Chondrocyte (in vitro differentiated cells): ENCODE results near the gene SLC35F3. TPM values are rescaled to one million over a fixed set of nuclear protein-coding genes. Genes with fewer than 3 reads are reported as not detected.
"Not testable (repeated sequence)": the region's sequence is repeated elsewhere in the genome, so short reads cannot be mapped to it uniquely, and the experiment has no call there.

Experiments
- DNase-seq: peaks from one replicate; pipeline ENCODE4 v3.0.0; 2021; ENCODE audit warnings: mixed read lengths, low spot score
- H3K27ac Mint-ChIP-seq: one replicate; pipeline ENCODE4 v1.8.0; 2021; ENCODE audit warnings: mild to moderate bottlenecking, moderate library complexity, mixed read lengths; ENCODE audit not compliant: unreplicated experiment
- H3K27me3 Mint-ChIP-seq: 2 replicates; pipeline ENCODE4 v1.8.0; 2021; ENCODE audit warnings: low read depth, mixed read lengths
- H3K36me3 Mint-ChIP-seq: 2 replicates; pipeline ENCODE4 v1.8.0; 2021; ENCODE audit warnings: low read depth, mixed read lengths
- H3K4me1 Mint-ChIP-seq: 2 replicates; pipeline ENCODE4 v1.8.0; 2021; ENCODE audit warnings: low read depth, mild to moderate bottlenecking, mixed read lengths
- H3K4me3 Mint-ChIP-seq: one replicate; pipeline ENCODE4 v1.8.0; 2021; ENCODE audit warnings: mild to moderate bottlenecking, moderate library complexity, mixed read lengths; ENCODE audit not compliant: unreplicated experiment
- H3K9me3 Mint-ChIP-seq: 2 replicates; pipeline ENCODE4 v1.8.0; 2021; ENCODE audit warnings: low read depth, mixed read lengths
- CTCF ChIP-seq: fragments of 200-600 bp; sonication (generic); IDR thresholded peaks from 2 replicates; pipeline ENCODE4 v1.5.0; 2021; ENCODE audit warnings: antibody characterized with exemption, mild to moderate bottlenecking, moderate library complexity
- total RNA-seq: library from RNA; stranded (reverse); gene quantifications from 3 replicates; pipeline ENCODE4 v1.2.1, GENCODE V29; 2021

SLC35F3 gene
- total RNA-seq, 1 donor from 2014 or later = not detected

- no peak for DNase-seq
- H3K9me3 Mint-ChIP-seq = peaks cover 4% of the 10 kb centered on the region
- TF ChIP-seq CTCF = no peak
- H3K4me3 Mint-ChIP-seq = no peak overlapping the region
- no peaks in the 10 kb centered on the region for H3K36me3 Mint-ChIP-seq
- no peaks in the 10 kb centered on the region for H3K4me1 Mint-ChIP-seq
- H3K27ac Mint-ChIP-seq = no peak overlapping the region
- H3K27me3 Mint-ChIP-seq = peaks cover 26% of the 10 kb centered on the region
Measured at GRCh38 chr1:234295068-234295467, 390.6 kb downstream of the SLC35F3 start.

GRCh38 chr1:234295626-234296025 lies 391.1 kb downstream of the SLC35F3 start:
- Mint-ChIP-seq H3K4me1 (no peaks in the 10 kb centered on the region), H3K9me3 (no peaks in the 10 kb centered on the region)
- TF ChIP-seq CTCF = no peak

GRCh38 chr1:234296496-234296895 lies 392.0 kb downstream of the SLC35F3 start:
- TF ChIP-seq CTCF = no peak
- Mint-ChIP-seq H3K9me3 (no peaks in the 10 kb centered on the region), H3K4me1 (no peaks in the 10 kb centered on the region), H3K36me3 (no peaks in the 10 kb centered on the region), H3K27me3 (peaks cover 26% of the 10 kb centered on the region), H3K27ac (no peak overlapping the region), H3K4me3 (no peak overlapping the region)
- no peak for DNase-seq

More at GRCh38 chr1:234295626-234296025, 391.1 kb downstream of the SLC35F3 start:
- Mint-ChIP-seq H3K27me3 (peaks cover 26% of the 10 kb centered on the region), H3K4me3 (no peak overlapping the region), H3K27ac (no peak overlapping the region), H3K36me3 (no peaks in the 10 kb centered on the region)
- no peak for DNase-seq

- Mint-ChIP-seq H3K9me3 (no peaks in the 10 kb centered on the region), H3K4me1 (no peaks in the 10 kb centered on the region), H3K4me3 (no peak overlapping the region), H3K36me3 (no peaks in the 10 kb centered on the region), H3K27me3 (peaks cover 26% of the 10 kb centered on the region), H3K27ac (no peak overlapping the region)
- DNase-seq = no peak
- no peak for TF ChIP-seq CTCF
Measured at GRCh38 chr1:234297668-234298067, 393.2 kb downstream of the SLC35F3 start.

GRCh38 chr1:234300096-234300495 lies 395.6 kb downstream of the SLC35F3 start:
- peaks cover 26% of the 10 kb centered on the region for H3K27me3 Mint-ChIP-seq
- no peaks in the 10 kb centered on the region for H3K9me3 Mint-ChIP-seq
- no peak for DNase-seq
- no peaks in the 10 kb centered on the region for H3K4me1 Mint-ChIP-seq
- no peaks in the 10 kb centered on the region for H3K36me3 Mint-ChIP-seq
- no peak overlapping the region for H3K4me3 Mint-ChIP-seq
- no peak for TF ChIP-seq CTCF
- H3K27ac Mint-ChIP-seq = no peak overlapping the region

- DNase-seq, H3K9me3 Mint-ChIP-seq, H3K4me1 Mint-ChIP-seq, H3K27ac Mint-ChIP-seq, H3K4me3 Mint-ChIP-seq, H3K36me3 Mint-ChIP-seq: not testable (repeated sequence)
- peaks cover 15% of the 10 kb centered on the region for H3K27me3 Mint-ChIP-seq
Measured at GRCh38 chr1:234301663-234302062, 397.2 kb downstream of the SLC35F3 start.
